HG03565 (cell line): ENCODE measurements around the gene USP9X.
A peak's percentile ranks its signal among the peaks of the same experiment; 100 is the strongest.
"Not testable (repeated sequence)": the region's sequence is repeated elsewhere in the genome, so short reads cannot be mapped to it uniquely, and the experiment has no call there.

Experiments used
- ATAC-seq: cut with Tn5 transposase; IDR thresholded peaks from one replicate; pipeline ENCODE4 v1.9.1; 2021; ENCODE audit warnings: mild to moderate bottlenecking, moderate library complexity; ENCODE audit not compliant: unreplicated experiment

Gene USP9X

DNA sequence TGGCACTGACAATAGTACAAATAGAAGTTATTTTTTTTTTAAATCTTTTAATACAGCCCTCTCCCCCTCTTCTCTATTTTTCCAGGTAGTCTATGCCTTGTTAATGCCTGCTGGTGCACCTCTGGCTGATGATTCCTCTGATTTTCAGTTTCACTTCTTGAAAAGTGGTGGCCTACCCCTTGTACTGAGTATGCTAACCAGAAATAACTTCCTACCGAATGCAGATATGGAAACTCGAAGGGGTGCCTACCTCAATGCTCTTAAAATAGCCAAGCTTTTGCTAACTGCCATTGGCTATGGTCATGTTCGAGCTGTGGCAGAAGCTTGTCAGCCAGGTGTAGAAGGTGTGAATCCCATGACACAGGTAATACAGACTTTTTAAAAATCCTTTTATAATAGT lies 99.1 kb downstream of the USP9X start:
- peak; percentile 62 for ATAC-seq

DNA sequence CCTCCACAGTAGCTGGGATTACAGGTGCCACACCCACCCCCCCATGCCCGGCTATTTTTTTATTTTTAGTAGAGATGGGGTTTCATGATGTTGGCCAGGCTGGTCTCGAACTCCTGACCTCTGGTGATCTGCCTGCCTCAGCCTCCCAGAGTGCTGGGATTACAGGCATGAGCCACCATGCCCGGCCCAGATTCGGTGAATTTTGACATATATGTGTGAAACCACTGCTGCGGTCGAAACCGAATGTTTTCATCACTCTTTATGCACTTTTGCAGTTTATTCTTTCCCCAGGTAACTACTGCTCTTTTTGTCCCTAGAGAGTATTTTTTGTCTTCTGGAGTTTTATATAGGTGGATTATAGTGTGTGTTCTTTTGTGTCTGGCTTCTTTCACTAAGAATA lies 101.7 kb downstream of the USP9X start:
- ATAC-seq, result not testable (repeated sequence)

- no peak for ATAC-seq
These were observed 103.9 kb downstream of the USP9X start for GRCh38 chrX:41189156-41189555.

DNA sequence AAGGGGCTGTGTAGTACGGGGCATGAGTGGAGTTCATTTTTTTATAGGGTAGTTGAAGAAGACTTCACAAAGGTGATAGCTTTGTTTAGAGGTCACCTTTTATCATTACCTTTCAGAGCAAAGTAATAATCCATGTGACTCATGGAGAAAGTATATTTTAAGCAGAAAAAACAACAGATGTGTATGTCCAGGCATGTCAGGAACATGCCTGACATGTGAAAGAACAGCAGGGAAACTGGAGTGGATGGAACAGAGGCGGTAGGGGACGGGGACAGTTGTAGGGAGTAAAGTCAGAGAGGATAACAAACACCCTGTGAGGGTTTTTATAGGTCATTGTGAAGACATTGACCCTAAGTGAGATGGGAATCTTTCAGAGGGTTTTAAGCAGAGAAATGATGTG lies 107.6 kb downstream of the USP9X start:
- ATAC-seq, result no peak

DNA sequence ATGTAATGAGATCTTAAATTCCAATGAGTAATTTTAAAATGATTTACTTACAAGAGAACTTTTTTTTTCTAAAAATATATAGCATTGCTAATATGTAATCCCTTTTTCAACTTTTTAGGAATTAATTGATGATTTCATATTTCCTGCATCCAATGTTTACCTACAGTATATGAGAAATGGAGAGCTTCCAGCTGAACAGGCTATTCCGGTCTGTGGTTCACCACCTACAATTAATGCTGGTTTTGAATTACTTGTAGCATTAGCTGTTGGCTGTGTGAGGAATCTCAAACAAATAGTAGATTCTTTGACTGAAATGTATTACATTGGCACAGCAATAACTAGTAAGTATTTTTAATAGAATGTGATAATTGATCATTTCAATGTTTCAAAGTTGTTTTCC lies 113.2 kb downstream of the USP9X start:
- ATAC-seq, result no peak

DNA sequence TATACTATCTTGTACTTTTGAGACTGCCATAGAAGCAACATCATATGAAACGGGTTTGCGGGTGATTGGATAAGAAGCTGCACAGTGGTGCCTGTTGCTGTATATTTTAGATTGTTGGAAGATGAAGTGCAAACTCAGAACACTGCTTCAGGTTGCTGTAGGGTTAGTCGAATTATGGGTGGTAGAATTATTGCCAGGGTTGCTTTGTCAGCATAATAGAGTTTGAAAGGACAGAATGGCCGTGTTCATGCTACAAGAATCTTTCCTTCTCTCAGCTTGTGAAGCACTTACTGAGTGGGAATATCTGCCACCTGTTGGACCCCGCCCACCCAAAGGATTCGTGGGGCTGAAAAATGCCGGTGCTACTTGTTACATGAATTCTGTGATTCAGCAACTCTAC lies 115.5 kb downstream of the USP9X start:
- ATAC-seq, result no peak

DNA sequence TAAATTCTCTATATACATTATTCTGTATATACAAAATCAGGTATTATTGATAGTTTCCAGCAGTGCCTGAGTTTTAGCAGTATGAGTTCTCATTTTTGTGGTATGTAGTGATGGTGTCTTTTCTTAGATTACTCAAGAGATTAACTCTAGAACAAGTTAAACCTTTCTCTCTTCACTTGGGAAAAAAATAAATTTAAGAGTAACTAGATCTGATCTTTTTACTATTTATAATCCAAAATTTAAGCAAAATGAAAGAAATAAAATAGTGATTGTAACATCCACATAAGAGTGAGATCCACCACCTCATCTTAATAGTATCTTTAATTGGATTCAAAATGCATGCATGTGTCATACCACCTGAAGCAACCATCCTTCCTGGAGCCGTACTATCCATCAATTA lies 124.6 kb downstream of the USP9X start:
- no peak for ATAC-seq

DNA sequence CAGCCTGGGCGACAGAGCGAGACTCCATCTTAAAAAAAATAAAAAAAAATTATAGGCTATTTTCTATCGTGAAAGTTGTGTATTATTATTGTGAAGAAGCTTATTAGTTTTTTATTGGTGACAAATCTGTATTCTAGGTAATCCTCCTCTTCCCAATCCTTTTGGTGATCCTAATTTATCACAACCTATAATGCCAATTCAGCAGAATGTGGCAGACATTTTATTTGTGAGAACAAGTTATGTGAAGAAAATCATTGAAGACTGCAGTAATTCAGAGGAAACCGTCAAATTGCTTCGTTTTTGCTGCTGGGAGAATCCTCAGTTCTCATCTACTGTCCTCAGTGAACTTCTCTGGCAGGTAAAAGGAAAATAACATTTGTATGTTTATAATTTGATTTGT lies 139.4 kb downstream of the USP9X start:
- no peak for ATAC-seq

DNA sequence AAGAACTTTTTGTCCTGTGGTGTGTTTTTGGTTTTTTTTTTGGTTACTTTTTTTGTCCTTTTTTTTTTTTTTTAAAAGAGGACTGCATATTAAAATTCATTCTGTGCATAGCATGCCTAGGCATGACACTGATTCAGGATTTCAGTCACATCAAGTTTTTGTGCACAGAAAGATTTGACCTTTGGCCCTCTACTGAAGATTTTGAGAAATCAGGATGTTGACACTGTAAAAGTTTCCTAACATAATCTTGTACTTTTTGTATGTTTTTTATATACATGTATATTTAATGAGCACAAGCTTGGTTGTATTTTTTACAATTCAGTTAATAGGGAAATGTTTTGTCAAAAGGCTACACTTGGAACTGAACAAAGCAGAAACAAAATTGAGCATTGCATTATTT lies 148.7 kb downstream of the USP9X start:
- ATAC-seq, result no peak

- not testable (repeated sequence) for ATAC-seq
These were observed 149.2 kb downstream of the USP9X start for GRCh38 chrX:41234471-41234870.

DNA sequence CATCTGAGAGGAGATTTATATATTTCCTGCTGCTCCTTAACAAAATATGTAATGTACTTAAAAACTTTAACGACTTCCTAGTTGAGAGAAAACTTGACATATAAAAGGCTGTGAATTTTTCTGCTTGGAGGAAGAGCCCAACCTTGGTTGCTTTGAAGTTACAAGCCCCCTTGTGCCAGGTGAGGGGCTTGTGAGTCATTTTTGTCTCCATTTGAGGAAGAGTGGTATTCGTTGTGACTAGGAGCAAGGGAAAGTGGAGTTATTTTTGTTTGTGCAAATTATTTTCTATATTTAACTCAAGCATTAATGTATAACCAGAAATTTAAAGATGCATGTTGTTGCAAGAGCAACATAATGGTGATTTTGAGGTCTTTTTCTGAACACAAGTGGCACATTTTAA lies 149.7 kb downstream of the USP9X start:
- ATAC-seq, result no peak

DNA sequence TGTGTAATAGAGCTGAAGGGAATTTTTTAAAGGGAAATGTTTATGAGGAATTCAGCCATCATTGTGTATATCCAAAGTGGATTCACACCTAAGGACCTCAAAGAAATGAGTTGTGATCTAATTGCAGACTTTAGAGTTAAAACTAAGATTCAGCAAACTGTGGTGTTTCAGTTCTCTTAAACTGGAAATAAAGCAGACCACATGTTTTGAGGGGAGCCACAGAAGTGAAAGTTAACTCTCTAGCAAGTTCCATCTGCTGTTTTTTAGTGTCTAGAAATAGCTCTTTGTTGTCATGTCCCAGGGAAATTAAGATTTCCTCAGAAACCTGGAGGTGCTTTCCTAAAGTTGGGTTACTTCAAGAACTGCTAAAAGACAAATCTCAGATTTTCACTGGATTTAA lies 151.4 kb downstream of the USP9X start:
- peak; percentile 72 for ATAC-seq

DNA sequence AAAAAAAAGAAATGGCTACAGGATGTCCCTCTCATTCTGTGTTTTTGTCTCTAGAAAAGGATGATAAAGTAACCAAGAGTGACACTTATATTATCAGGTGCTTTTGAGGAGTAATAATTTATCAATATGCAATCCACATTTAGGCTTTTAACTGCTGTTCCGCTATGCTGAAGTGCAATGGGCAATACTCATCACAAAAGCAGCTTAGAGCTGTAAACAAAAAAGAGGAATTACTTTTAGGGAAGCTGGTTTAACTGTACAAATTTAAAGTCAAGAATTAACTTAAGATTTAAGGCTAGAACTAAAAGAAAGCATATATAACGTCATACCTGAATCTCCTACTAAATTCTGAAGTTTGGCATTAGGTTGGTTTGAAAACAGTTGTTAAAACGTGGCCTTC lies 155.3 kb downstream of the USP9X start:
- no peak for ATAC-seq

DNA sequence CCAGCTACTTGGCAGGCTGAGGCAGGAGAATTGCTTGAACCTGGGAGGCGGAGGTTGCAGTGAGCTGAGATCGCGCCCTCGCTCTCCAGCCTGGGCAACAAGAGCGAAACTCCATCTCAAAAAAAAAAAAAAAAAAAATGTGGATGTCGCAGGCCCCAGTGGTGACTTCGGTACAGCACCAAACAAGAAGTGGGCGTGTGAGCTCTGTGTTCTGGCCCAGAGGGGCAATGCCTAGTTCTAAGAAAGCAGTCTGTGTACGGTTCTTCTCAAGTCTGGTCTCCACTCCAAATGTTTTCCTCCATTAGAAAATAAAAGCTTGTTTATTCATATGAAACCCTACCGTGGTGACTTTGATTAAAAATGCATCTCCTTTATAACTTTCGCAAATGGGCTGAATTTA lies 156.7 kb downstream of the USP9X start:
- no peak for ATAC-seq

DNA sequence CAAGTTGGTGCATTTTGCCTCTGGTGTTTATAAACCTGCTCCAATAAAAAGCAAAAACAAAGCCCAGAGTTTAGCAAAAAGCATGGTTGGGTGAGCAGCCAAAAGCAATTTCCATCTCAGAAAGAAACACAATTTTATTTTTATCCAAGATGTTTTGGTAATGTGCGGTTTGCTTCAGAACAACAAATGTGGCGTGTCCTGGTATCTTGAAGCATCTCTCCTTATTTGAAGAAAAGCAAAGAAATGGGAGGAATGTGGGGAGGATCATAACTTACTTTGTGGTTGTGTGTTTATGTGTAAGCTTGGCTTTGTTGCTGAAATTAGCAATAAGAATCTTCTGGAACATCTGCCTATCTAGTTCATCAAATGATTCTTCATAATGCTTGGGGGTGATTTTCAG lies 160.4 kb downstream of the USP9X start:
- no peak for ATAC-seq

- ATAC-seq, result no peak
These were observed 165.6 kb downstream of the USP9X start for GRCh38 chrX:41250867-41251266.

GRCh38 chrX:41257801-41258200 lies 172.6 kb downstream of the USP9X start:
- ATAC-seq, result no peak

GRCh38 chrX:41258226-41258625 lies 173.0 kb downstream of the USP9X start:
- no peak for ATAC-seq

GRCh38 chrX:41258871-41259270 lies 173.6 kb downstream of the USP9X start:
- ATAC-seq, result no peak

GRCh38 chrX:41259516-41259915 lies 174.3 kb downstream of the USP9X start:
- ATAC-seq, result no peak

DNA sequence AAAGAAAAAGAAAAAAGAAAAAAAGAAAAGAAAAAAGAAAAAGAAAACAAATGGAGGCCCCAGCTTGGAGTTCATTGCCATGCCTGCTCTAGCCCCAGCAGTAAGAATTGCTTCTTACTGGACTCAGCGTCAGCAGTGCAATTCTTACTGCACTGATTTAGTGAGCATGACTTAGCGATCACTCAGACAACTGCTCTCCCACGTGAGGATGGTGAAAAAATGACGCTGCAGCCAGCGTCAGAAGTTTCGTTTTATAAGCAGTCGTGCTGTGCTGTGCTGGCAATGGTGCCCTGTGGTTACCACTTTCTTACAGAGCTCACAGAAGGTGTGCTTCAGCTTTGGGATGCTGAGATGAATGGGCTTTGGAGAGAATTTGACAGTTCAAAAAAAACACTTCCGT lies 180.4 kb downstream of the USP9X start:
- ATAC-seq, result no peak

- no peak for ATAC-seq
These were observed 188.4 kb downstream of the USP9X start for GRCh38 chrX:41273638-41274037.

GRCh38 chrX:41275661-41276609 lies 190.7 kb downstream of the USP9X start:
- ATAC-seq, result no peak
